Caki2 (cell line): Measurements from ENCODE around the gene ARF4. TPM values are rescaled to one million over a fixed set of nuclear protein-coding genes. Genes with fewer than 3 reads are reported as not detected.

ENCODE experiments used
- DNase-seq: peaks from one replicate; pipeline ENCODE4 v3.0.0-alpha.2; 2015; ENCODE audit warnings: low read depth
- in situ Hi-C: cut with HindIII; loops from 2 replicates; pipeline ENCODE4 v1.10.0; 2016; ENCODE audit warnings: low sequenced_read_pairs, low pct_unique_long_range_greater_than_20kb, mixed read lengths
- total RNA-seq: library from RNA; depleted of rRNA; stranded (reverse); fragments of >200 nt; shearing (Covaris generic); gene quantifications from 2 replicates; pipeline ENCODE4 v1.2.3, GENCODE V29; 2014; ENCODE audit warnings: low replicate concordance; rRNA removed

ARF4 gene
- total RNA-seq, 1 experiment from 2014 or later = 148 TPM

DNA sequence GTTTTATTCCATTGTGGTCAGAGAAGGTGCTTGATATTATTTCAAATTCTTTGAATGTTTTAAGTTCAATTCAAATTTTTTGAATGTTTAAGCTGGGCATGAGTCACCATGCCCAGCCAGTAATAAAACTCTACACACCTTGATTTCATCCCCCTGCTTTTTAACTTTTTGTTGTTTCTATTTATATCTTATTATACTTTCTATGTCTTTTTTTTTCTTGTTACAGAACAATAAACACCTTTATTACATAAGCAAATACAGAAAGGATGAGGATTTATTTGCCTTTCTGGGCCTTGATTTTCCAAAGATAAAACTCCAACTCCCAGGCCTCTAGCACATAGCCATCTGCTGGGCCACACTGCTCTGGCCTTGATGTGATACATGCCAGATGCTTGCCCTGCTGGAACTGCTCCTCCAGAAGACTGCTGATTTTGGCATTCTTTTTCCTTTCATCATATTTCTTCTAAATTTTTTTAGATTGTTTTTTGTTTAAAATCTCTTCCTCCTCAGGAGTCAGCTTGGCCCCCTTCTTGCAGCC is 67.0 kb downstream of the ARF4 start:
- DNase-seq = no peak
- in situ Hi-C loops = no loop called here

Other genes starting within 250 kb of the ARF4 start
- 0.07 TPM in 1 of 2 replicates, not detected in the other for gene DNAH12, start 53.0 kb downstream of the ARF4 start, total RNA-seq
- 5.9 and 7.6 TPM in 2 replicates for gene PDE12, start 41.1 kb downstream of the ARF4 start, total RNA-seq
- 12.7 and 33.3 TPM in 2 replicates for gene DENND6A, start 95.7 kb upstream of the ARF4 start, total RNA-seq
- 20.4 and 24.7 TPM in 2 replicates for gene SLMAP, start 159.0 kb upstream of the ARF4 start, total RNA-seq